ENCODE results near the gene CD81. TPM values are rescaled to one million over a fixed set of nuclear protein-coding genes. Genes with fewer than 3 reads are reported as not detected.
"Not testable (repeated sequence)": the region's sequence is repeated elsewhere in the genome, so short reads cannot be mapped to it uniquely, and the experiment has no call there.

CD81 gene
- total RNA-seq, 4 donors from 2014 or later, result 234 to 340 (median 277) TPM

GRCh38 chr11:2363130-2363529 is 14.0 kb upstream of the CD81 start:
- H3K9me3 ChIP-seq, result no peaks in the 10 kb centered on the region
- H3K27me3 ChIP-seq, result no peaks in the 10 kb centered on the region
- 96% methylated on average over 10 of the region's 10 CpGs for WGBS
- TF ChIP-seq, protein P1, sequence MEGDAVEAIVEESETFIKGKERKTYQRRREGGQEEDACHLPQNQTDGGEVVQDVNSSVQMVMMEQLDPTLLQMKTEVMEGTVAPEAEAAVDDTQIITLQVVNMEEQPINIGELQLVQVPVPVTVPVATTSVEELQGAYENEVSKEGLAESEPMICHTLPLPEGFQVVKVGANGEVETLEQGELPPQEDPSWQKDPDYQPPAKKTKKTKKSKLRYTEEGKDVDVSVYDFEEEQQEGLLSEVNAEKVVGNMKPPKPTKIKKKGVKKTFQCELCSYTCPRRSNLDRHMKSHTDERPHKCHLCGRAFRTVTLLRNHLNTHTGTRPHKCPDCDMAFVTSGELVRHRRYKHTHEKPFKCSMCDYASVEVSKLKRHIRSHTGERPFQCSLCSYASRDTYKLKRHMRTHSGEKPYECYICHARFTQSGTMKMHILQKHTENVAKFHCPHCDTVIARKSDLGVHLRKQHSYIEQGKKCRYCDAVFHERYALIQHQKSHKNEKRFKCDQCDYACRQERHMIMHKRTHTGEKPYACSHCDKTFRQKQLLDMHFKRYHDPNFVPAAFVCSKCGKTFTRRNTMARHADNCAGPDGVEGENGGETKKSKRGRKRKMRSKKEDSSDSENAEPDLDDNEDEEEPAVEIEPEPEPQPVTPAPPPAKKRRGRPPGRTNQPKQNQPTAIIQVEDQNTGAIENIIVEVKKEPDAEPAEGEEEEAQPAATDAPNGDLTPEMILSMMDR (IDR thresholded peaks at IDR 0.05), result no peak
- TF ChIP-seq EP300 (IDR thresholded peaks at IDR 0.05), result no peak
- no peak for TF ChIP-seq POLR2A (IDR thresholded peaks at IDR 0.05)
- TF ChIP-seq POLR2AphosphoS5 (IDR thresholded peaks at IDR 0.05), result no peak
- H3K27ac ChIP-seq, result no peak overlapping the region
- H3K4me3 ChIP-seq, result no peak overlapping the region
- H3K4me1 ChIP-seq, result no peaks in the 10 kb centered on the region
- H3K36me3 ChIP-seq, result no peaks in the 10 kb centered on the region
- peak in 1 of 2 donors; percentile 62 for DNase-seq (ENCODE audit: low spot score in 2 of 2)

- TF ChIP-seq EP300 (IDR thresholded peaks at IDR 0.05) (no peak), POLR2A (IDR thresholded peaks at IDR 0.05) (no peak), POLR2AphosphoS5 (IDR thresholded peaks at IDR 0.05) (no peak)
- TF ChIP-seq, protein P1 (IDR thresholded peaks at IDR 0.05), result no peak
- 99% methylated on average over 8 of the region's 15 CpGs for WGBS
These were observed 13.3 kb upstream of the CD81 start for GRCh38 chr11:2363577-2364370.

DNA sequence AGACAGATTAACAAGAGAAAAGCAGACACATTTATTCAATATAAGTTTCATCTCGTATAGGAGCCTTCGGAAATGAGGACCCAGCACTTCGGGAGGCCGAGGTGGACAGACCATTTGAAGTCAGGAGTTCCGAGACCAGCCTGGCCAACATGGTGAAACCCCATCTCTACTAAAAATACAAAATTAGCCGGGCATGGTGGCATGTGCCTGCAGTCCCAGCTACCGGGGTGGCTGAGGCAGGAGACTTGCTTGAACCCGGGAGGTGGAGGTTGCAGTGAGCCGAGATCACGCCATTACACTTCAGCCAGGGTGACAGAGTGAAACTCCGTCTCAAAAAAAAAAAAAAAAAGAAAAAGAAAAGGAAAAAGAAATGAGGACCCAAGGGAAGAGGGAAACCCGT is 12.7 kb upstream of the CD81 start:
- not testable (repeated sequence) for H3K27ac ChIP-seq; H3K27me3 ChIP-seq; H3K36me3 ChIP-seq; H3K4me1 ChIP-seq; H3K9me3 ChIP-seq; H3K4me3 ChIP-seq; DNase-seq (ENCODE audit: low spot score in 2 of 2)
- WGBS, result 96% methylated on average over 12 of the region's 12 CpGs

More at GRCh38 chr11:2363577-2364370, 13.3 kb upstream of the CD81 start:
- no peak for DNase-seq (ENCODE audit: low spot score in 2 of 2)
- no peak overlapping the region for H3K4me3 ChIP-seq
- no peaks in the 10 kb centered on the region for H3K9me3 ChIP-seq
- H3K36me3 ChIP-seq, result no peaks in the 10 kb centered on the region
- no peaks in the 10 kb centered on the region for H3K27me3 ChIP-seq
- H3K4me1 ChIP-seq, result no peaks in the 10 kb centered on the region
- H3K27ac ChIP-seq, result no peak overlapping the region

GRCh38 chr11:2365571-2366210 is 11.4 kb upstream of the CD81 start:
- Histone ChIP-seq H3K4me1 (no peaks in the 10 kb centered on the region), H3K36me3 (no peaks in the 10 kb centered on the region), H3K4me3 (no peak overlapping the region), H3K27ac (no peak overlapping the region), H3K9me3 (no peaks in the 10 kb centered on the region), H3K27me3 (no peaks in the 10 kb centered on the region)
- WGBS, result 87% methylated on average over 14 of the region's 16 CpGs
- no peak for DNase-seq (ENCODE audit: low spot score in 2 of 2)
- TF ChIP-seq POLR2AphosphoS5 (IDR thresholded peaks at IDR 0.05), result no peak
- no peak for TF ChIP-seq EP300 (IDR thresholded peaks at IDR 0.05)

GRCh38 chr11:2366276-2366675 is 10.8 kb upstream of the CD81 start:
- Histone ChIP-seq H3K27me3 (no peaks in the 10 kb centered on the region), H3K9me3 (no peaks in the 10 kb centered on the region), H3K4me1 (no peaks in the 10 kb centered on the region), H3K4me3 (no peak overlapping the region), H3K36me3 (no peaks in the 10 kb centered on the region), H3K27ac (no peak overlapping the region)
- DNase-seq (ENCODE audit: low spot score in 2 of 2), result no peak
- WGBS, result 60% methylated on average over 7 of the region's 11 CpGs
- TF ChIP-seq EP300 (IDR thresholded peaks at IDR 0.05) (no peak), POLR2AphosphoS5 (IDR thresholded peaks at IDR 0.05) (no peak), POLR2A (IDR thresholded peaks at IDR 0.05) (no peak)
- TF ChIP-seq, protein P1 (IDR thresholded peaks at IDR 0.05), result no peak

GRCh38 chr11:2366733-2367132 is 10.4 kb upstream of the CD81 start:
- H3K4me3 ChIP-seq, result no peak overlapping the region
- H3K27me3 ChIP-seq, result no peaks in the 10 kb centered on the region
- WGBS, result 74% methylated on average over 7 of the region's 7 CpGs
- TF ChIP-seq POLR2AphosphoS5 (IDR thresholded peaks at IDR 0.05), result no peak
- H3K27ac ChIP-seq, result no peak overlapping the region
- no peaks in the 10 kb centered on the region for H3K9me3 ChIP-seq
- no peak for DNase-seq (ENCODE audit: low spot score in 2 of 2)
- no peaks in the 10 kb centered on the region for H3K36me3 ChIP-seq
- H3K4me1 ChIP-seq, result no peaks in the 10 kb centered on the region

Measured in suprapubic skin (tissue), 4 donors.